Small intestine (tissue), 7 donors: Measurements from ENCODE around the gene CCDC50. TPM values are rescaled to one million over a fixed set of nuclear protein-coding genes. Genes with fewer than 3 reads are reported as not detected.

Experiments used
- DNase-seq, 2 donors: peaks; one replicate each; pipeline versions ENCODE4 v3.0.0 to v3.0.0-alpha.2; 2013
- FAIRE-seq: peaks from 2 replicates; lab custom pipeline; 2012; peaks lifted over from hg19 to GRCh38; lab: Jason Lieb, UNC
- H3K27ac ChIP-seq, 3 donors: one replicate each; pipeline ENCODE4 v1.5.1; 2013; ENCODE audit warnings: low read length in 2 of 3, mild to moderate bottlenecking in 2 of 3, control low read depth in 1 of 3, inconsistent platforms in 1 of 3, low read depth in 1 of 3, moderate library complexity in 1 of 3
- H3K27me3 ChIP-seq, 3 donors: one replicate each; pipeline ENCODE4 v1.6.1; 2013; ENCODE audit warnings: low read length in 3 of 3, inconsistent platforms in 1 of 3; ENCODE audit not compliant: control insufficient read depth in 3 of 3, insufficient read depth in 3 of 3
- H3K36me3 ChIP-seq, 3 donors: one replicate each; pipeline ENCODE4 v1.6.1; 2013; ENCODE audit warnings: low read length in 3 of 3, inconsistent platforms in 1 of 3, low read depth in 1 of 3, mild to moderate bottlenecking in 1 of 3, moderate library complexity in 1 of 3; ENCODE audit not compliant: control insufficient read depth in 3 of 3, insufficient read depth in 2 of 3
- H3K4me1 ChIP-seq, 3 donors: one replicate each; pipeline ENCODE4 v1.6.1; 2013; ENCODE audit warnings: low read length in 2 of 3, inconsistent platforms in 1 of 3, low read depth in 1 of 3, mild to moderate bottlenecking in 1 of 3, moderate library complexity in 1 of 3; ENCODE audit not compliant: control insufficient read depth in 3 of 3, insufficient read depth in 2 of 3
- H3K4me3 ChIP-seq, 3 donors: one replicate each; pipeline ENCODE4 v1.5.1; 2013; ENCODE audit warnings: low read length in 3 of 3, control low read depth in 1 of 3, inconsistent platforms in 1 of 3, low read depth in 1 of 3, mild to moderate bottlenecking in 1 of 3, moderate library complexity in 1 of 3
- H3K9me3 ChIP-seq, 2 donors: one replicate each; pipeline ENCODE4 v1.6.1; 2013; ENCODE audit warnings: low read depth in 1 of 2, low read length in 1 of 2; ENCODE audit not compliant: control insufficient read depth in 2 of 2, insufficient read depth in 1 of 2
- WGBS, 3 donors: extraction: QIAGEN DNeasy Blood & Tissue Kit; methylation state at CpG; one replicate each; pipeline ENCODE4 v1.1.7; 2013; 5-methylcytosine and 5-hydroxymethylcytosine counted together
- polyA plus RNA-seq, 4 donors: library from polyadenylated mRNA; stranded (reverse) in 3 of 4; unstranded in 1 of 4; fragments of 200-250 nt in 3 of 4; fragments of 120-200 nt in 1 of 4; gene quantifications; one replicate each; pipeline versions ENCODE4 v1.2.1 to v1.2.3, GENCODE V29; 2013
- donor health status: healthy with polysubstance abuse.
- donor health status: control.
- donor health status: control.
- donor health status: Bipolar disorder and iron deficiency.
- donor health status: healthy.

The CCDC50 gene
- polyA plus RNA-seq, 4 donors: 18.6 to 71.5 (median 26.6) TPM

GRCh38 chr3:191397771-191398170 lies 68.6 kb downstream of the CCDC50 start:
- Histone ChIP-seq H3K4me1 (no peaks in the 10 kb centered on the region), H3K36me3 (peaks cover 0 to under 1% (median 0%) of the 10 kb centered on the region in 3 donors), H3K4me3 (no peak overlapping the region), H3K9me3 (no peaks in the 10 kb centered on the region), H3K27ac (no peak overlapping the region), H3K27me3 (no peaks in the 10 kb centered on the region)
- FAIRE-seq (no peak), DNase-seq (no peak)
- WGBS, 3 donors: 91 to 97% (median 95%) methylated on average over 3 of the region's 3 CpGs

GRCh38 chr3:191398607-191399006 lies 69.4 kb downstream of the CCDC50 start:
- 83 to 94% (median 85%) methylated on average over 1 of the region's 1 CpG for WGBS, 3 donors
- H3K4me3 ChIP-seq: no peak overlapping the region
- DNase-seq (no peak), FAIRE-seq (no peak)
- no peaks in the 10 kb centered on the region for H3K9me3 ChIP-seq
- H3K4me1 ChIP-seq: no peaks in the 10 kb centered on the region
- no peak overlapping the region for H3K27ac ChIP-seq
- H3K27me3 ChIP-seq: no peaks in the 10 kb centered on the region
- no peaks in the 10 kb centered on the region for H3K36me3 ChIP-seq

DNA sequence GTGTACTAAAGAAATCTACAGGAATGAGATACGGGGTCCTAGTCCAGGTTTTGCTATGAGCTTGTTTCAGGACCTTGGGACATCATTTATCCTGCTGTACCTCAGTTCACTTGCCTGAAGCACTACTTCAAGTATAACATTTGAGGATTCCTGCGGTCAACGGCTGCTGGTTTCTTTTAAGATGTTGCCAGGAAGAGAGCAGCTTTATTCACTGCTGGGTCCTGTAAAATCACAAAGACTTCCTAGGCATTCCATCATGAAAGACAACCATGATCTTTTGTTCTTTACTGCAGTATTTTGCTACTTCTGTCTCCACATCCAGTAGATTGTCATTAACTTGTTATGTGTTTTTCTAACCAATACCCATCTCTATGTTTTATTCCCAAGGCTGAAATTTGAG lies 70.7 kb downstream of the CCDC50 start:
- H3K36me3 ChIP-seq: no peaks in the 10 kb centered on the region
- no peak overlapping the region for H3K27ac ChIP-seq
- no peak overlapping the region for H3K4me3 ChIP-seq
- no peaks in the 10 kb centered on the region for H3K9me3 ChIP-seq
- 92 to 97% (median 97%) methylated on average over 3 of the region's 3 CpGs for WGBS, 3 donors
- DNase-seq: no peak
- no peaks in the 10 kb centered on the region for H3K27me3 ChIP-seq
- H3K4me1 ChIP-seq: no peaks in the 10 kb centered on the region
- FAIRE-seq: no peak

DNA sequence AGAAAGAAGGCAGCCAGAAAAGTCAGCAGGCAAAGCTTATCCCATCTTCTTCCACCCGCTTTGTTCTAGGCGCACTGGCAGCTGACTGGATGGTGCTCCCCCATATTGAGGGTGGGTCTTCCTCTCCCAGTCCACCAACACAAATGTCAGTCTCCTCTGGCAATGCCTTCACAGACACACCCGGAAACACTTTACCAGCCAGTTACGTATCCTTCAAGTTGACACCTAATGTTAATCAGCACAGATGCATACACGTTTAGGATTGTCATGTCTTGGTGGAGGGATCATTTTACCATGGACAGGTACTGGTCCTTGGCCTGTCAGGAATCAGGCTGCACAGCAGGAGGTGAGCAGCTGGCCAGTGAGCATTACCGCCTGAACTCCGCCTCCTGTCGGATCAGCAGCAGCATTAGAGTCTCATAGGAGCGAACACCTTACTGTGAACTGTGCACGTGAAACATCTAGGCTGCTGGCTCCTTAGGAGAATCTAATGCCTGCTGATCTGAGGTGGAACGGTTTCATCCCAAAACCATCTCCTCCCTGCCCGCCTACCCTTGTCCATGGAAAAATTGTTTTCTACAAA lies 72.7 kb downstream of the CCDC50 start:
- FAIRE-seq: no peak
- no peaks in the 10 kb centered on the region for H3K36me3 ChIP-seq
- H3K4me1 ChIP-seq: no peaks in the 10 kb centered on the region
- no peak for DNase-seq
- H3K4me3 ChIP-seq: no peak overlapping the region
- no peaks in the 10 kb centered on the region for H3K27me3 ChIP-seq
- no peak overlapping the region for H3K27ac ChIP-seq
- 85 to 86% (median 85%) methylated on average over 12 of the region's 12 CpGs for WGBS, 3 donors
- no peaks in the 10 kb centered on the region for H3K9me3 ChIP-seq

DNA sequence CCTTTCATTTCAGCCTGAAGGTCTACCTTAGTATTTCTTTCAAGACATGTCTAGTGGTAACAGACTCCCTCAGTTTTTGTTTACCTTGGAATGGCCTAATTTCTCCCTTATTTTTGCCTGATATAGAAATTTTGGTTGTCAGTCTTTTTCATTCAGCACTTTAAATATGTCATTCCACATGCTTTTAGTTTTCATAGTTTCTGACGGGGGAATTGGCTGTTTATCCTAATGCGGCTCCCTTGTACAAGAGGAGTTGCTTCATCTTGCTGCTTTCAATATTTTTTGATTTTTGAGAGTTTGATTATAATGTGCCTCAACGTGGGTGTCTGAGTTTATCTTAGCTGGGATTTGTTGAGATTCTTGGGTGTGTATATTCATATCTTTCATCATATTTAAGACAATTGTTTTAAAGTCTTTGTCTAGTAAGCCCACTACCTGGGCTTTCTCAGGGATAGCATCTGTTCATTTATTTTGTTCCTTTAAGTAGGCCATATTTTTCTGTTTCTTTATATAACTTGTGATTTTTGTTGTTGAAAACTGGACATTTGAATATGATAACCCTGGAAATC lies 80.7 kb downstream of the CCDC50 start:
- 86 to 94% (median 92%) methylated on average over 3 of the region's 3 CpGs for WGBS, 3 donors
- FAIRE-seq (no peak), DNase-seq (no peak)
- Histone ChIP-seq H3K9me3 (peaks cover 0 to 4% of the 10 kb centered on the region in 2 donors), H3K36me3 (no peaks in the 10 kb centered on the region), H3K27ac (no peak overlapping the region), H3K4me1 (no peaks in the 10 kb centered on the region), H3K27me3 (no peaks in the 10 kb centered on the region), H3K4me3 (no peak overlapping the region)

GRCh38 chr3:191412759-191413158 lies 83.6 kb downstream of the CCDC50 start:
- H3K9me3 ChIP-seq: peaks cover 0 to 4% of the 10 kb centered on the region in 2 donors
- 70 to 88% (median 77%) methylated on average over 1 of the region's 1 CpG for WGBS, 3 donors
- H3K27me3 ChIP-seq: no peaks in the 10 kb centered on the region
- FAIRE-seq (no peak), DNase-seq (no peak)
- H3K4me1 ChIP-seq: no peaks in the 10 kb centered on the region
- H3K36me3 ChIP-seq: no peaks in the 10 kb centered on the region
- H3K4me3 ChIP-seq: no peak overlapping the region
- no peak overlapping the region for H3K27ac ChIP-seq

- DNase-seq: no peak
- Histone ChIP-seq H3K27ac (no peak overlapping the region), H3K4me3 (no peak overlapping the region), H3K9me3 (peaks cover 0 to 1% of the 10 kb centered on the region in 2 donors), H3K4me1 (no peaks in the 10 kb centered on the region), H3K36me3 (no peaks in the 10 kb centered on the region), H3K27me3 (no peaks in the 10 kb centered on the region)
- no peak for FAIRE-seq
- WGBS, 3 donors: 10 to 28% (median 24%) methylated on average over 2 of the region's 2 CpGs
Observed at GRCh38 chr3:191414286-191414685, 85.1 kb downstream of the CCDC50 start.

DNA sequence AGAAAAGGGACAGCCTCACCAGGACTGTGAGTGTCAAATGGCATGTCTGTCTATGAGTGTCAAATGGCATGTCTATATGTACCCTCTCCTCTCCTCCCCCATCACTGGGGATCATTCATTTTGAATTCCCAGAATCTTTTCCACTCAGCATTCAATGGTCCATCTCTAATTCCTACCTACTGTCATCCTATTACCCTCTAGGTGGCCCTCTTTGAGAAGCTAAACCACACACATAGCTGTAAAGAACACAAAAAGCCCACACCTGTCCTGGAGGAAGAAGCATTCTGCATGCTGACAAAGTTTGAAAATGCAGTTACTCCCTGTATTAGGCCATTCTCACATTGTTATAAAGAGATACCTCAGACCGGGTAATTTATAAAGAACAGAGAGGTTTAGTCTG lies 85.5 kb downstream of the CCDC50 start:
- no peak for DNase-seq
- Histone ChIP-seq H3K27ac (no peak overlapping the region), H3K4me1 (no peaks in the 10 kb centered on the region), H3K9me3 (no peaks in the 10 kb centered on the region), H3K36me3 (no peaks in the 10 kb centered on the region), H3K27me3 (no peaks in the 10 kb centered on the region), H3K4me3 (no peak overlapping the region)
- 79 to 92% (median 90%) methylated on average over 1 of the region's 1 CpG for WGBS, 3 donors
- no peak for FAIRE-seq

DNA sequence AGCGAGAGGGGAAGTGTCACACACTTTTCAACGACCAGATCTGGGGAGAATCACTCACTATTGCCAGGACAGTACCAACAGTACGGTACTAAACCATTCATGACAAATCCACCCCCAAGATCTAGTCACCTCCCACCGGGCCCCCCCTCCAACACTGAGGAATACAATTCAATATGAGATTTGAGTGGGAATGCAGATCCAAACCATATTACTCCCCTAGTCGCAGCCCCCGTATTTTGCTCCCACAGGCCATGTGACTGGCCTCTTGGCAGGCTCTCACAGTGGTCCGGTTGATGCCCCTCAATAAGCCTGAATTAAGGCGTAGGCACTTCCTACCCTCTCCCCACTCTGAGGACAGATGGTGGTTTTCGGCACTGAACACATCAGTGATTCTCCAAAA lies 86.4 kb downstream of the CCDC50 start:
- 85 to 89% (median 86%) methylated on average over 9 of the region's 9 CpGs for WGBS, 3 donors
- H3K4me3 ChIP-seq: no peak overlapping the region
- FAIRE-seq: no peak

More for the DNA sequence above, 86.4 kb downstream of the CCDC50 start:
- H3K27me3 ChIP-seq: no peaks in the 10 kb centered on the region
- no peak overlapping the region for H3K27ac ChIP-seq
- no peaks in the 10 kb centered on the region for H3K9me3 ChIP-seq
- H3K36me3 ChIP-seq: no peaks in the 10 kb centered on the region
- H3K4me1 ChIP-seq: no peaks in the 10 kb centered on the region
- DNase-seq: no peak
